ENCODE measurements around the gene CCL27. TPM values are rescaled to one million over a fixed set of nuclear protein-coding genes. Genes with fewer than 3 reads are reported as not detected.

The CCL27 gene
- total RNA-seq, 1 donor from 2014 or later: not detected

DNA sequence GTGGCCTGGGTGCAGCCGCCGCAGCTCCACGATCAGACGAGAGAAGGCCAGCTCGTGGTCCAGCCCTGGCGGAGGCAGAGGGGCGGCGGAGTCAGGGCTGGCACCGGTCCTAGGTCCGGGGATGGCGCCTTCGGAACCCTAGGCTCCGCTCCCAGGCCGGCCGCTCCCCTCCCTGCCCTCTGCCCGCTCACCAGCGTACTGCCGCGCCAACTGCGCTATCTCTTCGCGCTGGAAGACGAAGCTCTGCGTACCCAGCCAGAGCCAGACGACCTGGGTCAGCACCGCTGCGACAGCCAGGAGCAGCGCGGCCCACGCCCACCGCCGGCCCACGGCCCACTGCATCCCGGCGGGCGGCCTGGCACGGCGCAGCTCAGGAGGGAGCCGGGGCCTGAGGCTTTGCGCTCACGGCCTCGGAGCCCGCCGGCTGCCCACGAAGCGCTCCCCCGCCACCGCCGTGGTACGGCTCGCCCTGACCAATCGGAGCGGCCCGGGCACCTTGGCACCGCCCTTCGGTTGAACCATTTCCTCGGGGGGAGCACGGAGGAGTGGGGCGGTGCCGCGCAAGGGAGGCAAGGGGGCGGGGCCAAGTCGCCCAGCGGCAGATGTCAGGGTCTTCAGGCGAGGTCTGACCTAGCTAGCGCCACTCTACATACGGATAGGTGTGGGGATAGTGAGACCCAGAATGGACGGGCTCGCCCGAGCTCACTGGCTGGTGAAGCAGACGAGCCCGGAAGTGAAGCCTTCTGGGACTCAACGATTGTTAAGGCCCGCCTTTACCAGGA lies 24.9 kb downstream of the CCL27 start, which contains the start of gene SIGMAR1:
SIGMAR1 (minus strand) TSS at position 432 of the 782 bp plus-strand sequence; CDS start at position 342, 90 bp downstream.
- DNase-seq (peak; percentile 96), ATAC-seq (peak; percentile 98 to 99)
- H3K27me3 ChIP-seq (ENCODE audit: low read depth): no peaks in the 10 kb centered on the region
- TF ChIP-seq, protein P1, sequence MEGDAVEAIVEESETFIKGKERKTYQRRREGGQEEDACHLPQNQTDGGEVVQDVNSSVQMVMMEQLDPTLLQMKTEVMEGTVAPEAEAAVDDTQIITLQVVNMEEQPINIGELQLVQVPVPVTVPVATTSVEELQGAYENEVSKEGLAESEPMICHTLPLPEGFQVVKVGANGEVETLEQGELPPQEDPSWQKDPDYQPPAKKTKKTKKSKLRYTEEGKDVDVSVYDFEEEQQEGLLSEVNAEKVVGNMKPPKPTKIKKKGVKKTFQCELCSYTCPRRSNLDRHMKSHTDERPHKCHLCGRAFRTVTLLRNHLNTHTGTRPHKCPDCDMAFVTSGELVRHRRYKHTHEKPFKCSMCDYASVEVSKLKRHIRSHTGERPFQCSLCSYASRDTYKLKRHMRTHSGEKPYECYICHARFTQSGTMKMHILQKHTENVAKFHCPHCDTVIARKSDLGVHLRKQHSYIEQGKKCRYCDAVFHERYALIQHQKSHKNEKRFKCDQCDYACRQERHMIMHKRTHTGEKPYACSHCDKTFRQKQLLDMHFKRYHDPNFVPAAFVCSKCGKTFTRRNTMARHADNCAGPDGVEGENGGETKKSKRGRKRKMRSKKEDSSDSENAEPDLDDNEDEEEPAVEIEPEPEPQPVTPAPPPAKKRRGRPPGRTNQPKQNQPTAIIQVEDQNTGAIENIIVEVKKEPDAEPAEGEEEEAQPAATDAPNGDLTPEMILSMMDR (IDR thresholded peaks at IDR 0.05): no peak
- peaks cover 30% of the 10 kb centered on the region for H3K4me1 ChIP-seq
- intact Hi-C loops (cut with DNase I): no loop called here
- peaks cover 6% of the 10 kb centered on the region for H3K36me3 ChIP-seq
- no peaks in the 10 kb centered on the region for H3K9me3 ChIP-seq
- H3K4me3 ChIP-seq: peak within 1 kb of the TSS; percentile 88
- H3K27ac ChIP-seq: peak within 1 kb of the TSS; percentile 88

DNA sequence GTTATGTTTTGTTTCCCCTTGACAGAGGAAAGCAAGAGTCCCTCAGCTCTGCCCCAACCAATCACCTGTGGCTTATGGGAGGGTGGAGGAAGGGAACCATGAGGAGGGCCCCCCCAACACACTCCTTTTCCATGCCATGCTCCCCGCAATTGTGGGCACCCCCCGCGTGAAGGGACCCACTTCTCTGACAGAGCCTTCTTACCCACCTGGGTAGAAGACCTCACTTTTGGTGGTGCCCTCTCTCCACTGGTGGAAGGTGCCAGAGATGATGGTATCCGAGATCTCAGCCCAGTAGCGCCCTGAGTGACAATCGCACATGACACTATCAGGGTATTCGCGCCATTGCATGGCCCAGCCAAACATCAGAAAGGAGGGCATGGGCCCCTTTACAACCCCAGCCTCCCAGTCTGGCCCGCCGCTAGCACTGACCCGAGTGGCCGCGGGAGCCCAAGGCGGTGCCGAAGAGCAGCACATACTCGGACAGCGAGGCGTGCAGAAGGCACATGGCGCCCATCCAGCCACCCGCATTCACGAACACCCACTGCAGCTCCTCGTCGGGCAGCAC lies 25.6 kb downstream of the CCL27 start:
- Histone ChIP-seq H3K27me3 (ENCODE audit: low read depth) (no peaks in the 10 kb centered on the region), H3K36me3 (peaks cover 6% of the 10 kb centered on the region), H3K4me1 (peaks cover 30% of the 10 kb centered on the region), H3K27ac (peak overlapping the region; percentile 88), H3K4me3 (peak overlapping the region; percentile 88), H3K9me3 (no peaks in the 10 kb centered on the region)
- DNase-seq: no peak
- TF ChIP-seq, protein P1 (IDR thresholded peaks at IDR 0.05): no peak
- intact Hi-C loops (cut with DNase I): no loop called here
- ATAC-seq: no peak

DNA sequence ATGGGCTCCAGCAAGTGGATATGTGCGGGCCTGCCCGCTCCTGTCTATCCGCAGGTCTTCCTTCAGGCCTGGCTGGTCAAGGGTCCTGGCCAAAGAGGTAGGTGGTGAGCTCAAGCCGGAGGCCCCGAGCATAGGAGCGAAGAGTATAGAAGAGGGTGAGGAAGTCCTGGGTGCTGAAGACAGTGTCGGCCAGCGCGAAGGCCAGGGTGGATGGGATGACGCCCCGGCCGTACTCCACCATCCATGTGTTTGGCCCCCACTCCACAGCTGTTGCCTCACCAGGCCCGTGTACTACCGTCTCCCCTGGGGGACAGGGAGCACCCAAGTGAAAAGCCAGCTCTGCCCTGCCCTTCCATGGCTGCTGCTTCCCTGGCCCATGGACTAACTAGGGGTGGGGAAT lies 26.9 kb downstream of the CCL27 start:
- H3K9me3 ChIP-seq: no peaks in the 10 kb centered on the region
- TF ChIP-seq, protein P1 (IDR thresholded peaks at IDR 0.05): no peak
- intact Hi-C loops (cut with DNase I): no loop called here
- ATAC-seq (no peak), DNase-seq (no peak)
- H3K4me3 ChIP-seq: no peak overlapping the region
- H3K36me3 ChIP-seq: peaks cover 6% of the 10 kb centered on the region
- peaks cover 6% of the 10 kb centered on the region for H3K27me3 ChIP-seq (ENCODE audit: low read depth)
- no peak overlapping the region for H3K27ac ChIP-seq
- H3K4me1 ChIP-seq: peaks cover 30% of the 10 kb centered on the region

DNA sequence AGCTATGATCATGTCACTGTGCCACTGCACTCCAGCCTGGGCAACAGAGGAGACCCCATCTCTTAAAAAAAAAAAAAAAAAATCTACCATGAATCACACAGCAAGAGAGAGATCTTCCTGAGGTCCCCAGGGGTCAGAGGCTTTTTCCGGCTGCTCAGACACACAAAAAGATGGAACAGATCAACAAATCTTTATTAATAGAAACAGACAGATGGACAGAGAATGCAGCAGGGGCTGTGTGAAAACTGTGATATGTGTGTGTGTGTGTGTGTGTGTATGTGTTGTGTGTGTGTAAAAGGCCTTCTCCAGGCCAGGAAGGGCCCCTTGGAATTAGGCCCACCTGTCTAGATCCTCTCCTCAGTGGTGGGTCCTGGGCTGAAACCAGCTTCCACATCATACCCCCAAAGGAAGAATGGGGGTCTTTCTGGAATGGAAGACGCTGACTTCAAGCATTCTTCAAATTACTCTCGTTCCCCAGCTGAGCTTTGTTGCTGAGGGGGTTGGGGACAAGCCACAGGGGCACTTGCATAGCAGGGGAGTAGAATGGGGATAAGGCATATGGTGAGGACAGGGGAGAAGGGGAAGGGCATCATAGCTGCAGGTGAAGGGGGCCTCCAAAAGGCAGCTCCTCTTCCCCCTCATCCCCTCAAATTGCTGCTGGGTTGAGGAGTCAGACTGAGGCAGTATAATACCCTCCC lies 27.8 kb downstream of the CCL27 start:
- Histone ChIP-seq H3K4me1 (peaks cover 30% of the 10 kb centered on the region), H3K9me3 (no peaks in the 10 kb centered on the region), H3K27me3 (ENCODE audit: low read depth) (peaks cover 14% of the 10 kb centered on the region), H3K27ac (no peak overlapping the region), H3K36me3 (peaks cover 6% of the 10 kb centered on the region), H3K4me3 (no peak overlapping the region)
- intact Hi-C loops (cut with DNase I): no loop called here
- ATAC-seq: no peak
- no peak for DNase-seq
- TF ChIP-seq, protein P1 (IDR thresholded peaks at IDR 0.05): no peak

DNA sequence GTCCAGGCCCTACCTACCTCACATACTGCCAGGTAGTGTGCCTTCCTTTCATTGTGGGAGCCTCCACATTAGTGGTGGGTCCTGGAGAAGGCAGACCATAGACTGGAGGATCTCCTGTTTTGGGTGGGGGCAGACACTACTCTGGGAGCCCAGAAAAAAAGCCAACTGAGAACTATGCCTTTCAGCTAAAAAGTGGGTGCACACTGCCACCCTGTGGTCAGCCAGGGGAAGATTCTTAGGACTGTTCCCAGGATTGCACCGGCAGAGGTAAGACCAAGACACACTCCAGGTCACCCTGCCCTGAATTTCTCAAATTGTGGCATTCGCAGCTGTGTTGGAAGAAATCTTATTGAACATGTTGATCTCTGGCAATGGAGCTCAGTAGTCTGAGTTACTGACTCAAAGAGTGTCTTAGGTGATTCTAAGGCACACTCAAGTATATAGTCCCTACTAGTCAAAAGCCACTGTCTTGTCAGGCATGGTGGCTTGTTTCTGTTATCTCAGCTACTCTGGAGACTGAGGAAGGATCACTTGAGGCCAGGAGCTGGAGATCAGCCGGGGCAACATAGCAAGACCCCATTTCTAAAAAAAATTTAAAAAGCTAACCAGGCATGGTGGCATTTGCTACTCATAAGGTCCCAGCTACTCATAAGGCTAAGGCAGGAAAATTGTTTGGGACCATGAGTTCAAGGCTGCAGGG lies 28.5 kb downstream of the CCL27 start:
- Histone ChIP-seq H3K4me1 (peaks cover 34% of the 10 kb centered on the region), H3K36me3 (peaks cover 6% of the 10 kb centered on the region), H3K4me3 (no peak overlapping the region), H3K27ac (no peak overlapping the region), H3K27me3 (ENCODE audit: low read depth) (peaks cover 21% of the 10 kb centered on the region), H3K9me3 (no peaks in the 10 kb centered on the region)
- ATAC-seq: peak; percentile 28 to 54
- TF ChIP-seq, protein P1 (IDR thresholded peaks at IDR 0.05): peak; percentile 85
- intact Hi-C loops (cut with DNase I): no loop called here
- DNase-seq: no peak
